ENCODE results near the gene CALML3.
"Not testable (repeated sequence)": the region's sequence is repeated elsewhere in the genome, so short reads cannot be mapped to it uniquely, and the experiment has no call there.

The CALML3 gene

DNA sequence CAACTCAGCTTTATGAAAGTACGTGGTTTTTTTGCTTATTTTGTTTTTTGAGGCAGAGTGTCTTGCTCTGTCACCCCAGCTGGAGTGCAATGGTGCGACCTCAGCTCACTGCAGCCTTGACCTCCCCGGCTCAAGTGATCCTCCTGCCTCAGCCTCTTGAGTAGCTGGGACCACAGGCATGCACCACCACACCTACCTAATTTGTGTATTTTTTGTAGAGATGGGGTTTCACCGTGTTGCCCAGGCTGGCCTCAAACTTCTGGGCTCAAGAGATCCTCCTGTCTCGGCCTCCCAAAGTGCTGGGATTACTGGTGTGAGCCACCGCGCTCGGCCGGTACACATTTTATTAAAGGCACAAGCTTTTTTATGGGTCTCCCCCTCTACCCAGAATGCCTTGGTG is 34.3 kb downstream of the CALML3 start:
- DNase-seq: not testable (repeated sequence)

DNA sequence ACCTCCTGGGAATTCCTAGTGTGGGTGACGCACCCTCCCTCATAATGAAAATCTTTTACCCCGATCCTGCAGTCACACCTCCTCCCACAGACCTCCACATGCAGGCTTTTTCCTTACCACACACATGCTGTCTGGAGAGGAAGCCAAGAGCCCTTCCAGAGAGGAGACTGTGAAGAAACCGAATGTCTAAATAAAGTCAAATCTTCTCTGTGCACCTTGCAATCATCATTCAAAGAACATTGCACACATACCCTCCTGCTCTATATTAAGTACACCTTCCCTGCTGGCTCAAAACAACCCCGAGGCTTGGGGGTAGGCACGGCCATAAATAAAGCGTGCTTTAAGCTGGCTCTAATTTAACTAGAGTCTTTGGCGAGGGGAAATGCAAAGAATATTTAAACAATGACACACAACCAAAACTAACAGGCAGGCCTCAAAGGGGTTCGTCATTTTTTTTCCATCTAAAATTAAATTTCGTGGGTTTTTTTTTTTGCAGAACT is 34.9 kb downstream of the CALML3 start:
- DNase-seq: no peak

DNA sequence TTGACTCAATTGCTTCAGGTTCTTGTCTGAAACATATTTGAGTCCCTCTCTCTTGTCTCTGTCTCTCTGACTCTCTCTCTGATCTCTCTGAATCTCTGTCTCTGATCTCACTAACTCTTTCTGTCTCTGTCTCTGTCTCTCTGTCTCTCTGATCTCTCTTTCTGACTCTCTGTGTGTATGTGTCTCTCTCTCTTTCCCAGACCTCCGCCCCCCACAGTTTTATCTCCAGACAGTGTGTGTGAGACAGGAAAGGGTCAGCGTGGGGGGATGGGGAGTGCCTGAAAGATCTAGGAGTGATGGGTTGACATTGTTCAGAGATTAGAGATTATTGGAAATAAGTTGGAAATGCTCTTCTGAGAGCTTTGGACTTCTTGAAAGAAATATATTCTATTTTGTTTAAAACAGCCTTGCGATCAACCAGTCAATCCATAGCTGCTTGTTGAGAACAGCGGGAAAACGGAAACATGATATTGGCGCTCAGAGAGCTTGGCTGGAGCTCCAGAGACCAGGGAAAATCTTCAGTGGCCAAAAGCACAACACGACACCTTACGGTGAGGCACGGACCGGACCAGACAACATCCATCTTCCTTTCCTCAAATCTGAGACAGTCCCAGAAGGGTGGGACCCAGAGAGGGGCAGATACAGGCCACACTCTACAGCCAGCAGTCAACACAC is 35.5 kb downstream of the CALML3 start:
- no peak for DNase-seq

DNA sequence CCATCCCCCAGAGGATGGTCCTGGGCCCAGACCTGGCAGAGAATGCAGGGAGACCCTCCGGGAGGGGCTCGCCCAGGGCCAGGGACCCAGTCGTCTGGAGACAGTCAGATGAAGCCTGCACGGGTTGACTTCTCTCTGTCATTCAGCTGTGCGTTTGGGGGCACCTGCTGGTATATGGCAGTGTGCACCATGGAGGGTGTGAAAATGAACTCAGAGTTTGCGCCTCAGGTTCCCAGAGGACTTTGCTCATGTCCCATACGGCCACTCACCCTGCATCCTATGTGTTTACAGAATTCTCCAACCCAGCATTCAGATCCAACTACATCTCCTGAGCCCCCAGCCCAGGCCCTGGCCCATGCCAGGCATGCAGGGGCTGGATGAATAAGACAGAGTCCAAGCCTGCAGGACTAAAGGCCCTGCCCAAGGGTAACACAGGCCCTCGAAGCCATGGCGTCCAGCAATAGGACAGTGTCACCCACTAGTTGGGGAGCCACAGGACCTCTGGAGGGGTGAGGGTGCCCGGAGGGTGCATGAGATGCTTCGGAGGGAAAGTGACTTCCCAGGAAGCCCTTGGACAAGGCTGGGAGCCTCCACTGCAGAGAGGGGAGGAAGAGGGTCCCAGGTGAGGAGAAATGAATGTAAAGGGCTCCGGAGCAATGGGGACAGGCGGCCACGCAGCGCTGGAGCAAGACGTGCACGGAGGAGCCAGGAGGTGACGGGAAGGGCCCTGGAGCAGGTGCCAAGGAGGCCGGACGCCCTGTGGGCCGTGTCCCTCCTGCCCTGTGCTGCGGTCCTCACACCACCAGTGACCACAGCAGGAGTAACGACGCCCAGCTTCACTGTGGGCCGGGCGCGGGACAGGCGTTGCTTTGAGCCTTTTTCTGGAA is 36.3 kb downstream of the CALML3 start:
- no peak for DNase-seq

DNA sequence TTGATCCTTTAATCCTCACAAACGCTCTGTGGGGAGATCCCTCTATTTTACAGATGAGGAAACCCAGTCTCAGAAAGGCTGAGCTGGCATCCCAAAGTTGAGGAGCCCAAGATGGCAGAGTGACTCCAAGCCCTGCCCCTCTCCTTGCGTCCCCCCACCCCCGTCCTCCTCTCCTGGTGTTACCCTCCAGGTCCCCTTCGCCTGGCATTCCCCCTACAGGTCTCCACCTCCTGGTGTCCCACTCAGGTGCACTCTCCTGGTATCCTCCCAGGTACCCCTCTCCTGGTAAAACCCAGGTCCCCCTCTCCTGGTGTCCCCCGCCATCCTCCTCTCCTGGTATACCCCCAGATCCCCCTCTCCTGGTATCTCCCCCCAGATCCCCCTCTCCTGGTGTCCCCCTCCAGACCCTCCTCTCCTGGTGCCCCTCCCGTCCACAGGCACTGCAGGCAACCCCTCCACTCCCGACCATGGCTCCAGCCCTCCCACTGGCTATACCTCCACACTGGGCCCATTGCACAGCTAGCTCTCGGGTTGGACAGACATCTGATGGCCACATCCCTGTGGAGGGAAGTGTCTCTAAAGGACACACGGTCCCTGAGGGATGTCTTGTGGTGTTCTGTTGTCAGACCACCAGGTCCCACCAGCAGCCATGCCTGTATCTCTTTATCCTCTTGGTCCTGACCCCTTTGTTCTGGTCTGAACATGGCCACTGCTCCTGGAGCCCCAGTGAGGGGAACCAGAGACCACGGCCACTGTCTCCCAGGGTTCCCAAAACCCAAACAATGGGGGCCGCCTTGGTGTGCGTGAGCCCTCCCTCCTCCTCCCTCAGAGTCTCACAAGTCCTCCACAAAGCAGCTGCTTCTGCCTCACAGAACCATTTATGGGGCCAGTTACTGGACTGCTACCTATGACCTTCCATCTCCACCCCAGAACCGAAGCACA is 37.2 kb downstream of the CALML3 start:
- no peak for DNase-seq

DNA sequence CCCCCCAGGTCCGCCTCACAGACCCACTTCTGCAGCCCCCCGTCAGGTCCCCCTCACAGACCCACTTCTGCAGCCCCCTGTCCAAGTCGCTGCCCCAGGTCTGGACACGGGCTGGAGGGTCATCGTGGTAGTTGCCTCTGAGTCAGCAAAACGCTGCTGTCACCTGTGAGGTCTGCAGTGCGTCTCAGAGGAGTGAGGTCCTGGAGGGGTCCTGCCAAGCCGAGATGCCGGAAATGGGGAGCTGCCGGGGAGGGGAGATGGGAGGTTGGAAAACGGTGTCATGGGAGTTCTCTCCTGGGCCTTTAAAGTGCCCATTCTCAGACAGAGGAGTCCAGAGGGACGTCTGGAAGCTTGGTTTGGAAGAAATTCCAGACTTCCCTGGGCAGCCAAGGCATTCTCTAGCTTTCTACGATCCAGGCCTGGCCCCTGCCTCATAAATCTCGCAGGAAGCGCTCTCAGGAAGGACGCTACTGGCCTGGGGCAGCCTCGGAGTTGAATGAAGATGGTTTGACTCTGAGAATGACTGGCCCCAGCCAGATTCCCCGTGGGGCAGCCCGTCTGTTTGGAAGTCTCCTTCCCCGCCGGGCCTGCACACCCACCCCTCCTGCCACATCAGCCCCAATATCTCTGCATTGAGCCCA is 38.7 kb downstream of the CALML3 start:
- no peak for DNase-seq

DNA sequence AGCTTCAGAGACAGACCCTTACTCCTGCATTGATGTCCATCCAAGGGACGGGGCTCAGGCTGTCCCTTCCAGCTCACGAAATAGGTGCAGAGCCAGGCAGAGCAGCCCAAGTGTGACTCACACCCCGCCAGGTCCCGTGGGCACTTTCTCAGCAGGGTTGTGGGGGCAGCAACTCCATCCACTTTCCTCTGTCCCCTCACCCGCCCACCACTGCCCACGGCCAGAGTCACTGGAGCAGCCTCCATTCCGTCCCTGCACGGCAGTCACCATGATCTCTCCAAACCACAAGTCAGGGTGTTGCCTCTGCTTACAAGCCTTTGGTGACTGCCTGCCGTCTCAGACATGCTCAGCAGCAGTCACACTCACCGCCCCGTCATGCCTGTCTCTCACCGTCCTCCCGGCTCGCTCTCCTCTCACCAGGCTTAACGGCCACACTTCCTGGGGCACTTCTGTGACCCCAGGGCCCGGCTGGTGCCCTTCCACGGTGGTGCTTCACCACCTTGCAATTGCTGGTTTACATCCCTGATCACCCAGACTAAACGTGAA is 39.3 kb downstream of the CALML3 start:
- DNase-seq: peak; percentile 53

DNA sequence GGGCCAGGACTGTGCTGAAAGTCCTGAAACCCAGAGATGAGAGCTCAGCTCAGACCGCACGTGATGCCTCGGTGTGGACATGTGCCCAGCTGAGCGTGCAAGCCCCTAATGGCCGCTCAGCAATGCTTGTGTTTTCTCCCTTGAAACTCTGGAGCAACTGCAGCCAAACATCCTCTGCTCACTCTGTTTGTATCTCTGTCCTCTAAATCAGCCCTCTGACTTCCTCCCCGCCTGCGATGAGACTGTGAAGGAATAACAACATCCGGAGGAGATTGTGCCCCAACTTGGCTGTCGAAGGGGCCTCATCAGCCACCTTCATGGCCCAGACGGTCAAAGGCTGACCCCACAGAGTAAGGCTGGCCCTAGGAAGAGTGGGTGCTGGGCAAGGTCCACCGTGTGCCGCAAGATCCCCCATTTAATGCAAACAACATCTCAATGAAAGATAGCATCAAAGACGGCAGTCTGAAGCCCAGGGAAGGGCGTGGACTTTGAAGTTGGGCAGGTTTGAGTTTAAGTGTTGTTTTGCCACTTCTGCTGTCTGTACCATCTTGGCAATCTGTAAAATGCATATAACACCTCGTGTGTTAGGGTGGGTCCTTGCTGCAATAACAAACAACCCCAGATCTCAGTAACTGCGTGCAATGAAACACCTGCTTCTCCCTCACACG is 39.9 kb downstream of the CALML3 start:
- peak; percentile 28 for DNase-seq

DNA sequence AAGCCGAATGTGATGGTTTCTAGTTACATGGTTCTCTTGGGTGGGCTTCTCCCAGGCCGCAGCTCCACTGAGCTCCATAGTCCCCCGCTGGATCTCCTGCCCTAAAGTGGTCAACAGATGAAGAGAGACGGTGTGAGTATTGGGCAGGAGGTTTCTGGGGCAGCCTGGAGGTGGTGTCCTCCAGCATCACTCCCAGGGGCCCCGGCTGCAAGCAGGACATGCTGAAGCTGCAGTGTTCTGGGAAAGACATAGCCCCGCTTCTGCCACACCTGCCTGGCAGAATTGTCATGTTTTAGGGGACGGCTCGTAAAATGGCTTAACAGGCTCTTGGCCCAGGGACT is 40.4 kb downstream of the CALML3 start:
- DNase-seq: no peak

DNA sequence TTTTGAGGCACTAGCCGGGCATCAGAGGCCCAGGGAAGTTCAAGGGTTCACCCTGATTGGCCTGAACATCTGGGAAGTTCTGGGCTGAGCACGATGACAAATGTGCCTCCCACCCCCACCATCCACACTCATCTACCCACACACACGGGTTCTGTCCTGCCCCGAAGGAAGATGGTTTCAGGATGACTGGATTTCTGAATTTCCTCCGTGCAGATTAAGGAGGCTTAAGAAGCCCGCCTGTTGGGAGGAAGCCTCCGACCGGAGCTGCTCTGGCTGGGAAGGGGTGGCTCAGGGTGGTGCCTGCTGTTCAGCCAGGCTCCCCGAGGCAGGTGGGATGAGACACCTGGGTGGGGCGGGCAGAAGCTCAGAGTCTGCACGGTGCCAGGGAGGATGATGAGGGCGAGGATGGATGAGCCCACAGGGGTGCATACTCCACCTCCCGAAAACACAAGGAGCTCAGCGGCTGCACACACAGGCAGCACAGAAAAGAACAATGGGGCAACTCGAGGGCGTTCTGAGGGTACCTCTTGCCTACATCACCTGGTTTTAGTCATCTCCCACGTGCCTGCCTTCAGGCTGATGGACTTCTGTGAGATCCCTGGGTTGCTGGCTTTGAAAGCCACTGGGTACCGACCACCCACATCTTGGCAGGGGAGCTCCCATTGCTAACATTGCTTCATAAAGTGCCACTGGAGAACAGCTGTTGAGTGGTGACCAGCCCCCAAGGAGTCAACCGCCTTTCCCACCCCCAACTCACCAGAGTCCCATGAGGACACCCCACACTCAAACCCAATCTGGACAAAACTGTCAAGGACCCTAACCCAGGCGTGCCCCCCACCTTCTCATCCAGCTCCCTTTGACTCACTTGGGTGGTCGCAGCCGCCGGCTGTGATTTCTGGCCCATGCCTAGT is 41.2 kb downstream of the CALML3 start:
- DNase-seq: no peak

DNA sequence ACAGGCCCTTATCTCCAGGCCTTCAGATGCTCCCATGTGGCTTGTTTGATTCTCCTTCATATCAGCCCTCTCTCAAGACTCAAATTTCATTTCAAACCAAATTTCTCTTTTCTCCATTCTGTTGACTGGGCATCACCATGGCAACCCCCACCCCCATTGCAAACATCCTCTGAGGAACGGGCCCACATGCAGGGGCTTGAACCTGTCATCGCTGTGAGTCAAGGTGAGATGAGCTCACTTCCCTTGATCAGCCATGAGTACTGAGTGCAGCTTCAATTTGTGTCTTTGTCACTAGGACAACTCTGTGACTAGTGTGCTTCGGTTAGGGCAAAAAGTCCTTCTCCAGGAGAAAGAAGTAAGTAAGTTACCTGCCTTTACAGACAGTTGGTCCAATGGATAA is 41.9 kb downstream of the CALML3 start:
- DNase-seq: peak; percentile 29

DNA sequence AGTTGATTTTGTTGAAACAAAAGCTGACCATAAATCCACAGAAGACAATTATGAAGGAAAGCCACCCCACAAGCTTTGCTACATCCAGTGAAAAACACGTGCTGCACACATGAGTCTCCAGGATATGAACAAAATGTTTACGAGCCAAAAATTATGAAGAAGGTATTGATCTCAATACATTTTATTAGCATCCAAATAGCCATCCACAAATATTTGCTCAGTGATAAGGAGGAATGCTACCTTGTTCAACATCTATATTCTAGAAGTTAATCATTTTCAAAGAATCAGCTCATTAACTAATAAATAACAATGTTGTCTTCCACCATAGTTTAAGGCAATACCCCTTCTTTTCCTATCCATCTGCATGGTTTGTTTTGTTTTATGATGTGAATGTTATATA is 42.7 kb downstream of the CALML3 start:
- no peak for DNase-seq

DNA sequence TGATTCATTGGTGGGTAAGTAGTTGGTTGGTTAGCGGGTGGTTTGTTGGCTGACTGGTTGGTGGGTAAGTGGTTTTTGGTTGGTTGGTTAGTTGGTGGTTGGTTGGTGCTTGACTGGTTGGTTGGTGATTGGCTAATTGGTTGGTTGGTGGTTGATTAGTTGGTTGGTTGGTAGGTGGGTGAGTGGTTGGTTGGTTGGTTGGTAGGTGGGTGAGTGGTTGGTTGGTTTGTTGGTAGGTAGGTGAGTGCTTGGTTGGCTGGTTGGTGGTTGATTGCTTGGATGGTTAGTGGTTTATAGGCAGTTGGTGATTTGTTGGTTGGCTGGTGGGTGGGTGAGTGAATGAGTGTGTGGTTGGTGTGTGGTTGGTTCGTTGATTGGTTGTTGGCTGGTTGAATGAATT is 44.2 kb downstream of the CALML3 start:
- DNase-seq: no peak

DNA sequence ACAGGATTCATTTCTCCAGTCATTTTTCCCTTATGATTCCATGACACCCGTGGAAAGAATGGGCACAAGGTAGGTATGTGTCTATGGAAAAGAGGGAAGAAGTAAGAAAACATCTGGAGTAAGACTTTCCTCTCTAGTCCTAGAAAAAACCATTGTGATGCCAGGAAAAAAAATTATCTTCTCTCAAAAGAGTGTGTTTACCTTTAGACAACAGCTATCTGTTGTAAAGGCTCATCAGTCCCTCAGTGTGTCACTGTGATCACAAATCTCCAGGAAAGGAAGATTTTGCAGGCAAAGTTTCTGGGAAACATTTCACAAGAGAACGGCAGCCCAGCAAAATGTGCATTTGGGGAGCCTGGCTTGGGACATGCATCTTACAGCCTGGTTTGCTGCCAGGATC is 44.8 kb downstream of the CALML3 start:
- no peak for DNase-seq

DNA sequence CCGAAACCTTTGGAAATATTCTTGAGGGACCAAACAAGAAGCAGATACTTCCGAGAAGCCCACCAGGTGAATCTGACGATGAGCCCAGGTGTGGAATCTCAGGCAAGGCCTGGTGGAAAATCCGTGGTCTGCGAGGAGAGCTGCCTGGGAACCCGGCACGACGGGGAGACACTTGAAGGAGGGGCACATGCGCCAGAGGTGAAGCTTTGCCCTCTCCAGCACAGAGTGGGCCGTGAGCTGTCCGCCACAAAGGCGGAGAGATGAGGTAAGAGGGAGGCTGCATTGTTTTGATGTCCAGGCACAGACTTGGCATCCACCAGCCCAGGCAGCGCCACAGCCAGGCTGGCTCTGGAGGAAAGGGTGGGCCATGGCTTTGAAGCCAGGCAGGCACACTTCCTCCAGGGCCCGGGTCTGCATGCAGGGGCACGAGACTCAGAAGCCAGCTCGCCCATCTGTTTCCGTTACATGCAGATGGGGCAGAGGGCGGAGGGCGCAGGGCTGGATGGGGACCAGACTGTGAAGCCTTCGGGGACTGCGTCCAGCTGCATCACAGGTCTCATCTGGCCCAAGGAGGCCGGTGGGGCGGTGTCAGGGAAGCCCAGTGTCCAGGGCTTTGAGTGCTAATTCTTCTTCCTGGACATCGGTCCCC is 45.4 kb downstream of the CALML3 start:
- DNase-seq: no peak

DNA sequence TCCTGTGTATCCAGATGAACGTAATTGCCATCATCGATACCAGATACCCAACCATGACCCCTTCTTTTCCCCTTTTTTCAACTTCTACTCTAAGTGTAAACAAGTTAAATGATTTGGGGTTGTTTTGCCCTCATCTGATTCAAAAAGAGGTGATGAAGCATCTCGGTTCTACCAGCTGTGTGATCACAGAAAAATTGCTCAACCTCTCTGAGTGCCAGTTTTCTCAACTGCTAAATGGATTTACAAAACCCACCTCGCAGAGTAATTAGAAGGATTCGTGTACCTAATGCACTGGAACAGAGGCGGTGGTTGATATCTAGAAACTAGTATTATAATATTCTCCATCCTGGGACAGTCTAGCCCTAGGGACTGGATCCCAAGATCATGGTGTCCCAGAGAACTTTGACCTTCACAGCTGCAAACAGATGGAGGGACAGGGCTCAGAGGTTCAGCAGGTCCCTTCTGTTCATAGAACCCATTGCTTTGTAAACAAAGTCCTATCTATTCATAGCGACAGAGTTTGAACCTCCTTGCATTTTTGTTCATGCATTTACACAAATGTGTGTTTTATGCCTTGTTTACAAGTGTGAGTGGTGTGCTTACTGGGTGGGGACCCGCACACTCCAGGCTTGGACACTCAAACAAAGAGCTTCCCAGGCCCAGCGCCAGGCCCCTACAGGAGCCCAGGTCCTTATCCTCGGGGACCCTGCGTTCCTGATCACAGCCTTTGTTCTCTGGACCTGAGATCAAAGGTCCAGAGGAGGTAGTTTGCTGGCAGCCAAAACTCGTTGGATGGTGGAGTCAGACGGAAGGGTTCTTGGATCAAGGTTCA is 46.4 kb downstream of the CALML3 start:
- no peak for DNase-seq

DNA sequence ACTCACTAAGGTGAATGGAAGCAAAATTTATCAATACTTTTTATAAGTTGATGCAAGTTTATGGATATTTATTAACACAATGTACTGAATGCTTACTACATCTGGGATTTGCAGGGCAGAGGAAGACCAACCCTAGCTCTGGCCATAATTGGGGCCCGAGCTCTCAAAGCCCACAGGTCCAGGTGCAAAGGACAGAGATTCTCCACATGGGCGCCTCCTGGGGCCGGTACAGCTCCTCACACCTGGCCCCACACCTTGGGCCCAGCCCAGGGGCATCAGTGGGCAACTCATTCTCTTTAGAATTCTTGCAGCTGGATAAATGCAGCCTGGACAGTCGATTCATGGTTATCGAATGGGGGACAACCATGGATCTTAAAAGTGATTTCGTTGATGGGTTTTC is 47.1 kb downstream of the CALML3 start:
- no peak for DNase-seq

DNA sequence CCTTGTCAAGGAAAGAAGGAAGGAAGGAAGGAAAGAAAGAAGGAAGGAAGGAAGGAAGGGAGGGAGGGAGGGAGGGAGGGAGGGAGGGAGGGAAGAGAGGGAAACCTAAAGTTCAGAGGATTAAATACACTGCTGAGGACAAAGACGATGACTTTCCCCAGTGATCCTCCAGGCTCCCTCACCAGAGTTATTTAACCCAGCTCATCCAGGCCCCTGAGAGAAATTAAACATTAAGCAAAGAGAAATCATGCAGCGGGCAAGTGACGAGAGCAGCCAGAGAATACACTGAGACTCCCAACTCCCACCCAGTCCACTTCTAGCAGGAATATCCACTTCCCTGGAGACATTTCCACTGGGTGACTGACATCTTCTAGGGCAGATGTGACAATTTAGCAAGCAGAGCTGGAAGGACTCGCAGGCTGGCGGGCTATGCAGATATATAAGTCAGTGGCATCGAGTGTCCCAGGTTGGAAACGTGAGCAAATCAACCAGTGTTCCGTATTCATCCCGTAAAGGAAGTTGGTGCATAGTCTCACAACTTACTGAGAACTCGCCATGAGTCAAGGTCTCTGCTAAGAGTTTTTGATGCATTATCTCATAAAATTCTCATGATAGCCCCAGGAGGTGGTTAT is 48.7 kb downstream of the CALML3 start:
- DNase-seq: no peak
